H7 (cell line): ENCODE results near the gene ANGPT4. TPM values are rescaled to one million over a fixed set of nuclear protein-coding genes. Genes with fewer than 3 reads are reported as not detected.
A peak's percentile ranks its signal among the peaks of the same experiment; 100 is the strongest.

Source experiments
- DNase-seq: peaks from one replicate; pipeline ENCODE4 v3.0.0; 2012
- H3K27me3 ChIP-seq: 2 replicates; pipeline ENCODE4 v1.6.0; 2011; ENCODE audit warnings: mild to moderate bottlenecking, low read length; ENCODE audit not compliant: control insufficient read depth, insufficient read depth
- H3K36me3 ChIP-seq: replicated peaks from 2 replicates; pipeline ENCODE4 v1.5.1; 2011; ENCODE audit warnings: low read length; ENCODE audit not compliant: control insufficient read depth, insufficient read depth
- H3K4me3 ChIP-seq: 2 replicates; pipeline ENCODE4 v1.5.1; 2011; ENCODE audit warnings: low read depth, mild to moderate bottlenecking, control low read depth, low read length, moderate library complexity; ENCODE audit not compliant: insufficient read depth
- total RNA-seq: library from RNA; depleted of rRNA; stranded (reverse); fragments of >200 nt; shearing (Covaris generic); gene quantifications from 2 replicates; pipeline ENCODE4 v1.2.3, GENCODE V29; 2014

Gene ANGPT4
- total RNA-seq, 1 experiment from 2014 or later: 0.31 TPM

GRCh38 chr20:922781-923180 lies 6.6 kb upstream of the ANGPT4 start:
- H3K27me3 ChIP-seq: no peaks in the 10 kb centered on the region
- no peak for DNase-seq

DNA sequence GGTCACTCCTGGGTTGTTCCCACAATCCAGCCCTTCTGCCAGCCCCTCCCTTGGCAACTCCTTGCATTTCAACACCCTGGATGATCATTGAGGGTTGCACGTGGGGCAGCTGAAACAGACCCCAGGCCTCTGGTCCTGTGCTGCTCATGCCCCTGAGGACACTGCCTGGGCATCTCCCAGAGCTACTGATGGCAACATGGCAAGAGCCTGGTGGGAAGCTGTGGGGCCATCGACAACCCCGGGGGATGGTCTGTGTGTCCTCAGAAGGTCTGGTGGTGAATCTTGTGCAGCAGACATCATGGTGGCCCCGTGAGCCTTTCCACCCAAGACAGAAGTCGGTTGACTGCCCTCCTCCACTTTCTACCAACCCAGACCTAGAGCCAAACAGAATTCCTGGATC lies 4.9 kb upstream of the ANGPT4 start:
- no peak for DNase-seq
- Histone ChIP-seq H3K4me3 (no peak overlapping the region), H3K27me3 (no peaks in the 10 kb centered on the region), H3K36me3 (no peaks in the 10 kb centered on the region)

More at GRCh38 chr20:922781-923180, 6.6 kb upstream of the ANGPT4 start:
- H3K4me3 ChIP-seq: no peak overlapping the region
- H3K36me3 ChIP-seq: no peaks in the 10 kb centered on the region

- no peaks in the 10 kb centered on the region for H3K27me3 ChIP-seq
- no peaks in the 10 kb centered on the region for H3K36me3 ChIP-seq
- no peak overlapping the region for H3K4me3 ChIP-seq
- no peak for DNase-seq
Observed at GRCh38 chr20:920311-920710, 4.2 kb upstream of the ANGPT4 start.

DNA sequence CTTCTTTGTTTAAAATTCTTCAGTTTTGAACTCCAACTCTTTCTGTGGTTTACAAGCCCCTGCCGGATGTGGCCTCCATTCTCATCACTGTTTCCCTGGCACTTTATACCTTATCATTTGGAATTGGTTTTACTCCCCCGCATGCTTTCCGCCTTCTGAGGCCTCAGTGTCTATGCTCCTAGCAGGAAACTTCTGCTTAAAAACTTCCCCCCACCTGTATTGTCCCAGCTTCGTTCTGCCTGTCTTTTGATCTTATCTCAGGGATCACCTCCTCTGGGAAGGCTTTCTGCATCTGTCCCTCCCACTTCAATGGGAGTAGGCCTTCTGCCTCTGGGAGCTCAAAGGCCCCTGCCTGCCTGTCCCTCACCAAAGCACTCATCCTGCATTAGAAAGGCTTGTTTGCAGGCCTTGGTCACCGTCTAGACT lies 3.4 kb upstream of the ANGPT4 start:
- no peak overlapping the region for H3K4me3 ChIP-seq
- DNase-seq: no peak
- H3K36me3 ChIP-seq: no peaks in the 10 kb centered on the region
- no peaks in the 10 kb centered on the region for H3K27me3 ChIP-seq

- no peak overlapping the region for H3K4me3 ChIP-seq
- DNase-seq: no peak
Observed at GRCh38 chr20:917416-917815, 1.3 kb upstream of the ANGPT4 start.

DNA sequence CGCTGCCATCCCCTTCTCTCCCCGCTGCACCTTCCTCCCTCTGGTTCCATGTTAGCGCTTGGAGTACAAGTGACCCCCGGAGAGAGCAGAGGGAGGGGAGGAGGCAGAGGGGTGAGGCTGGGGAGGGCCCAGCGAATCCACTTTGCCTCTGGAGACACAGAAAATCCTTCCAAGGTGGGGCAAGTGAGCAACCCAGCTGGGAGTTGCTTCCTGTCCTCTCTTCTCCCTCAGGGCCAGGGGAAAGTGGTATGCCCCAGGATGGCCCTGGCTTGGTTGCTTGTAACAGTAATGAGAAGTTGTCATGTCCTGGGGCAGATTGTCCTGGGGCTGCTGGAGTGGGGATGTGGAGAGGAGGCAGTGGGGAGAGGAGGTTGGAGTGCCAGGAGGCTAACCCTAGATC lies 691 bp upstream of the ANGPT4 start:
- Histone ChIP-seq H3K4me3 (no peak overlapping the region), H3K36me3 (no peaks in the 10 kb centered on the region), H3K27me3 (no peaks in the 10 kb centered on the region)
- peak; percentile 66 for DNase-seq

More at GRCh38 chr20:917416-917815, 1.3 kb upstream of the ANGPT4 start:
- H3K36me3 ChIP-seq: no peaks in the 10 kb centered on the region
- H3K27me3 ChIP-seq: no peaks in the 10 kb centered on the region

DNA sequence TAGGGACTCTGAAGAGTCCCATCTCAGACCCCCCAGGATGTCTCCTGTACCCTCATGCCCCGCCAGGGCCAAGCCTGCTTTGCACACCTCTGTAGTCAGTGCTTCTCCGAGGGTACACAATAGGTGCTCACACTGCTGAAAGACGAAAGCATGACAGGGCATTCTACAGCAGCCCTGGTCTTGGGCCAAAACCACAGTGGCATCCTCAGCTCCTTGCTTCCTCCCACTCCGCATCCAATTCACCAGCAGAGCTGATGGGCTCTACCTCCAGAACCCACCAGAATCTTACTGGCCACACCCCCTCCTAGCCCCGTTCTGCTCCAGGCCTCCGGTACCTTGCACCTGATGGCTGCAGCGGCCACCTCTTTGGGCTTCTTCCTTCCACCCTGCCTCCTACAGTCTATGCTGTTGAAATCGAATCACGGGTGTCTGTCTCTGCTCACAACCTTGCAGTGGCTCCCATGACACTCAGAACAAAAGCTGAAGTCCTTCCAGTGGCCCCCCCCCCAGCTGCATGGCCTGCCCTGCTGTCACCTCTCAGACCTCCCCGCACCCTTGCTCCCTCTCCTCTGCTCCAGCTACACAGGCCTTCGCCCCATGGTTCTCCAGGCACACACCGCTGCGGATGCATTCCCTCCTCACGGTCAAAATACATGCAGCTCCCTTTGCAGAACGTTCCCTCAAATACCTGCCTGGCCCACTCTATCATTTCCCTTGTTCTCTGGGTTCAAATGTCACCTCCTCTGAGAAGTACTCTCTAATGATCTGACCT lies 1.2 kb downstream of the ANGPT4 start:
- no peak overlapping the region for H3K4me3 ChIP-seq
- no peaks in the 10 kb centered on the region for H3K36me3 ChIP-seq
- no peaks in the 10 kb centered on the region for H3K27me3 ChIP-seq
- no peak for DNase-seq

- no peaks in the 10 kb centered on the region for H3K36me3 ChIP-seq
- no peaks in the 10 kb centered on the region for H3K27me3 ChIP-seq
- H3K4me3 ChIP-seq: no peak overlapping the region
- DNase-seq: no peak
Observed at GRCh38 chr20:913306-913849, 2.8 kb downstream of the ANGPT4 start.

DNA sequence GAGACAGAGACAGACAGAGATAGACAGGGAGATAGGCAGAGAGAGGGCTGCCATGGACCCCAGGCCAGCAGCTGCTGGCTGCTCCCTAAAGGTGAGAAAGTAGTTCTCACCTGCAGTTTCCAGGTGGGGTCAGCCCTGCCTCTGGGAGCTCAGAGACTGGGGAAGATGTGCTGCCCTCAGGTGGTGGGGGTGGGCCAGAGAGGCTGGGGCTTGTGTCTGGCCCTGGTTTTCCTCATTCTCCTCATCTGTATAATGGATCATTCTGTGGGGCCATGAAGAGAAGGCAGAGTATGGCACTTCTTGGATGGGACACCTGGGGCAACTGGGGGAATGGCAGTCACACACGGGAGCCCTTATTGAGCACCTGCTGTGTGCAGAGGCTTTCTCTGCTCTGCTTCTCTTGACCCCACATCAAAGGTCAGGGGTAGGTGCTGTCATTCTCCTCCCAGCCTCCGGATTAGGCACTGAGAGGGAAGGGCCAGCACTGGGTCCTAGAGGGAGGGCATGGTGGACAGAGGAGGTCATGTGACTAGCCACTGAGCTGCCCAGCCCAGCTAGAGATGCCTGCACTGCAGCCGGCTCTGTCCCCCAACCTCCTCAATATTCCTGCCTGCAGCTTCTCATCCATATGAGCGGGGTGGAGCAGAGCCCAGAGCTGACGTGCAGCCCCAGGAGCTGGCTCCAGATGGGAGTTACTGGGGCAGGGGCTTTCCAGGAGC lies 4.1 kb downstream of the ANGPT4 start:
- Histone ChIP-seq H3K36me3 (no peaks in the 10 kb centered on the region), H3K27me3 (no peaks in the 10 kb centered on the region; the same call in 1 of the 2 replicates), H3K4me3 (no peak overlapping the region)
- peak; percentile 79 for DNase-seq

DNA sequence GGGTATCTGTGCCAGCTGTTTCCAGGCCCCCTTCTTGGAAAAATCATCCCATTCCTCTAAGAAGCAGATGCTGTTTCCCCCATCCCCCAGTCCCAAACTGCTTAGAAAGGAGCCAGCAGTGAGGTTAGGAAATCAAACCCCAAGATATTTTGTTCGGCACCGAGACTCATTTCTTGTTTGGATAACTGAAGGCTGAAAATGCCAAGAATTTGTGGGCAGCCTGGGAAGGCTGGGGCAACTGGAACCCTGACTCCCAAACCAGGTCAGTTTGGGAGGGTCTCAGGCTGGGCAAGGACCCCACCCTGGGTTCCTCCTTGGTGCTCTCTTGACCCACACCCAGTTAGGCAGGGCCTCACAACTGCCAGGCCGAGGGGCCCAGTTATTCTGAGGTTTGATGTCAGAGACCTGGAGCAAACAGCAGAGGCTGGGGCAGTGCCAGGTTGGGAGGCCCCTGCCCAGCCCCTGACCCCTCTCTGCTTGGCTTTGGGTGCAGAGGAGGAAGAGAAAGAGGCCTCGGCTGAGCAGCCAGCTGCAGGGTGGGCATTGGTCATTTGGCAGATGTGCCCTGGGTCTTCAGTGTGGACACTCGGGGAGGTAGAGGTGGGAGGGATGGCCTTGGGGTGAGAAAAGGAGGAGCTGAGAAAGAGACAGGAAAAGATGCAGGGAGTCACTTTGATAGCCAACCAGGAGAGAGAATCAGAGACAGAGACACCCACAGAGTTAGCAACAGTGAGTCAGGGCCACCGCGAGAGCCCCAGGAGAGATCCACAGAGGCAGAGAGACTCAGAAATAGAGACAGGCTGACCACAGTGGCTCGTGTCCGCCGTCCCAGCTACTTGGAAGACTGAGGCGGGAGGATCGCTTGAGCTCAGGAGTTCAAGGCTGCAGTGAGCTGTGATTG lies 5.0 kb downstream of the ANGPT4 start:
- Histone ChIP-seq H3K4me3 (no peak overlapping the region), H3K36me3 (no peaks in the 10 kb centered on the region), H3K27me3 (no peaks in the 10 kb centered on the region; the same call in 1 of the 2 replicates)
- no peak for DNase-seq

DNA sequence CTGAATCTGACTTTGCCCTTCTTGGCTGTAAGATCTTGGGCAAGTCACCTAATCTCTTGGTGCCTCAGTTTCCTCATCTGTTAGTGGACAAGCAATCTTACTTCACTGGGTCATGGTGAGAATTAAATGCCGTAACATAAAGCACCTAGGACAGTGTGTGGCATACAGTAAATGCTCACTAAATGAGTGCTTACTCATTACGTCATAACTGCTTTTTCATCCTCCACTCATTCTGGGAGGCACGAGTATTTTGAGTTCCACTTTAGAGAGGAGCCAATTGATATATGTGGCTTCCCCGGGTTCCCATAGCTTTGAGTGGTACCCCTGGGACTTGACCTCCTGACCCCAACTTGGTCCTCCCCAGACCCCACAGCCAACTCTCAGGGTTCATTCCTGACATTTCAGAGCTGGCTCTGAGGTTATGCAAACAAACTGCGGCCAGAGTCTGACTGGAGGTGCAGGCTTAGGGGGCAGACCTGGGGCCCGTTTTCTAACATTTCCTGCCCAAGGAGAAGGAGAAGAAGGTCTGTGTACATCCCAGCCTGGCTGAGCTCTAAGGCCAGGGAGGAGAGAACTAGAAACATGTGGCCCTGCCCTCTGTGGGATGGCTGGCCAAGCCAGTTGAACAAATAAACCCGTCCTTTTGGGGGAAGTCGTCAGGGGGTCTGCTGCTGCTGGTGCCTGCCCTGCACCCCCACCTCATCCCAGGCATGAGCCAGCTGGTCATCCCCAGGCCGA lies 5.8 kb downstream of the ANGPT4 start:
- DNase-seq: no peak
- no peaks in the 10 kb centered on the region; the same call in 1 of the 2 replicates for H3K27me3 ChIP-seq
- H3K4me3 ChIP-seq: no peak overlapping the region
- H3K36me3 ChIP-seq: no peaks in the 10 kb centered on the region

GRCh38 chr20:909641-910040 lies 6.5 kb downstream of the ANGPT4 start:
- H3K27me3 ChIP-seq: no peaks in the 10 kb centered on the region; the same call in 1 of the 2 replicates
- no peaks in the 10 kb centered on the region for H3K36me3 ChIP-seq
- DNase-seq: no peak

GRCh38 chr20:906703-907270 lies 9.3 kb downstream of the ANGPT4 start:
- no peaks in the 10 kb centered on the region; the same call in 1 of the 2 replicates for H3K27me3 ChIP-seq
- H3K4me3 ChIP-seq: no peak overlapping the region
- no peaks in the 10 kb centered on the region for H3K36me3 ChIP-seq
- DNase-seq: no peak

More at GRCh38 chr20:909641-910040, 6.5 kb downstream of the ANGPT4 start:
- H3K4me3 ChIP-seq: no peak overlapping the region
